ENCODE data around the gene MYBPHL.

DNA sequence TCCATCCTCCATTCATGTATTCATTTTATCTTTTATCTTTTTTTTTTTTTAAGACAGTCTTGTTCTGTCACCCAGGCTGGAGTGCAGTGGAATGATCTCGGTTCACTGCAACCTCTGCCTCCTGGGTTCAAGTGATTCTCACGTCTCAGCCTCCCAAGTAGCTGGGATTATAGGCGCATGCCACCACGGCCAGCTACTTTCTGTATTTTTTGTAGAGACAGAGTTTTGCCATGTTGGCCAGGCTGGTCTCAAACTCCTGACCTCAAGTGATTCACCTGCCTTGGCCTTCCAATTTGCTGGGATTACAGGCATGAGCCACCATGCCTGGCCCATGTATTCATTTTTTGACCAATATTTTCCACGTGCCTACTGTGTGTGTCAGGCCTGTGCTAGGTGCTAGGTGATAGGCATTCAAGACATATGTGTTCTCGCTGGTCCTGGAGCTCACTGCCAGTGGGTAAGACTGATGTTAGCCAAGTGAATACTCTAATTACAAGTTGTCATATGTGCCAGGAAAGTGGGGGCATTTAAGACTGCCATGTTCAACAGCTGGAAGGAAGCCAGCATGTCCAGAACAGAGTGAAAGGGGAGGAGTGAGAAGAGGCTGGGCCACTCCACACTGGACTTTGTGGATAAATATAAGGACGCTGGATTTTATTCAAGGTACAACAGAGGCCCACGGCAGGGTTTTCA, 62.8 kb downstream of the MYBPHL start:
- TF ChIP-seq, protein P1, sequence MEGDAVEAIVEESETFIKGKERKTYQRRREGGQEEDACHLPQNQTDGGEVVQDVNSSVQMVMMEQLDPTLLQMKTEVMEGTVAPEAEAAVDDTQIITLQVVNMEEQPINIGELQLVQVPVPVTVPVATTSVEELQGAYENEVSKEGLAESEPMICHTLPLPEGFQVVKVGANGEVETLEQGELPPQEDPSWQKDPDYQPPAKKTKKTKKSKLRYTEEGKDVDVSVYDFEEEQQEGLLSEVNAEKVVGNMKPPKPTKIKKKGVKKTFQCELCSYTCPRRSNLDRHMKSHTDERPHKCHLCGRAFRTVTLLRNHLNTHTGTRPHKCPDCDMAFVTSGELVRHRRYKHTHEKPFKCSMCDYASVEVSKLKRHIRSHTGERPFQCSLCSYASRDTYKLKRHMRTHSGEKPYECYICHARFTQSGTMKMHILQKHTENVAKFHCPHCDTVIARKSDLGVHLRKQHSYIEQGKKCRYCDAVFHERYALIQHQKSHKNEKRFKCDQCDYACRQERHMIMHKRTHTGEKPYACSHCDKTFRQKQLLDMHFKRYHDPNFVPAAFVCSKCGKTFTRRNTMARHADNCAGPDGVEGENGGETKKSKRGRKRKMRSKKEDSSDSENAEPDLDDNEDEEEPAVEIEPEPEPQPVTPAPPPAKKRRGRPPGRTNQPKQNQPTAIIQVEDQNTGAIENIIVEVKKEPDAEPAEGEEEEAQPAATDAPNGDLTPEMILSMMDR (IDR thresholded peaks at IDR 0.05) = no peak
- no peak for TF ChIP-seq POLR2A (IDR thresholded peaks at IDR 0.05)
- TF ChIP-seq POLR2AphosphoS5 (IDR thresholded peaks at IDR 0.05) = no peak
